PC-3 (cell line): Measurements from ENCODE around the gene TBC1D2. TPM values are rescaled to one million over a fixed set of nuclear protein-coding genes. Genes with fewer than 3 reads are reported as not detected.
A peak's percentile ranks its signal among the peaks of the same experiment; 100 is the strongest.
"Not testable (repeated sequence)": the region's sequence is repeated elsewhere in the genome, so short reads cannot be mapped to it uniquely, and the experiment has no call there.

Experiments
- ATAC-seq: fragments of 200-7000 bp; cut with Tn5 transposase; 2 replicates; pipeline ENCODE4 v1.9.1; 2020; ENCODE audit warnings: mild to moderate bottlenecking, moderate library complexity
- BruUV-seq: library from RNA; stranded (reverse); fragments of 400-500 nt; replicated peaks from 2 replicates; lab custom pipeline; 2021; lab: Mats Ljungman, UMichigan
- CTCF ChIA-PET: fragments of 300-600 bp; sonication (Branson Sonifier 250); formaldehyde crosslinking; loops from one replicate; lab custom pipeline; 2022; ENCODE audit warnings: antibody characterized with exemption; lab: Charles Lee
- POLR2A ChIA-PET: fragments of 300-600 bp; sonication (Branson Sonifier 250); formaldehyde crosslinking; loops from one replicate; lab custom pipeline; 2022; ENCODE audit warnings: antibody characterized with exemption; ENCODE audit not compliant: unreplicated experiment; lab: Charles Lee
- DNase-seq: peaks from one replicate; pipeline ENCODE4 v3.0.0-alpha.2; 2015
- H2AFZ ChIP-seq: fragments of 300-600 bp; sonication (generic); 2 replicates; pipeline ENCODE4 v1.6.0; 2016; ENCODE audit warnings: antibody characterized with exemption, low read length
- H3F3A ChIP-seq: fragments of 300-600 bp; sonication (generic); one replicate; pipeline ENCODE4 v1.6.0; 2017; ENCODE audit warnings: antibody characterized with exemption, low read length, control low read depth, mild to moderate bottlenecking; ENCODE audit not compliant: unreplicated experiment
- H3K27ac ChIP-seq: fragments of 300-600 bp; sonication (generic); 2 replicates; pipeline ENCODE4 v1.5.1; 2016; ENCODE audit warnings: mild to moderate bottlenecking, low read length
- H3K27me3 ChIP-seq: fragments of 300-600 bp; sonication (generic); 2 replicates; pipeline ENCODE4 v1.6.1; 2016; ENCODE audit warnings: low read length, mixed read lengths
- H3K36me3 ChIP-seq: fragments of 300-600 bp; sonication (generic); 2 replicates; pipeline ENCODE4 v1.6.1; 2016; ENCODE audit warnings: low read depth, mixed run types, low read length, mixed read lengths
- H3K4me1 ChIP-seq: fragments of 300-600 bp; sonication (generic); 2 replicates; pipeline ENCODE4 v1.5.1; 2016; ENCODE audit warnings: low read length; ENCODE audit not compliant: insufficient read depth
- H3K4me2 ChIP-seq: fragments of 300-600 bp; sonication (generic); 2 replicates; pipeline ENCODE4 v1.6.0; 2016; ENCODE audit warnings: low read length
- H3K4me3 ChIP-seq: fragments of 300-600 bp; sonication (generic); 2 replicates; pipeline ENCODE4 v1.5.1; 2016; ENCODE audit warnings: mild to moderate bottlenecking, low read length, mixed read lengths
- H3K79me2 ChIP-seq: fragments of 300-600 bp; sonication (generic); 2 replicates; pipeline ENCODE4 v1.6.1; 2017; ENCODE audit warnings: low read length, mixed read lengths
- H3K9ac ChIP-seq: fragments of 300-600 bp; sonication (generic); 2 replicates; pipeline ENCODE4 v1.6.0; 2016; ENCODE audit warnings: mild to moderate bottlenecking, low read length
- H3K9me2 ChIP-seq: fragments of 300-600 bp; sonication (generic); replicated peaks from 2 replicates; pipeline ENCODE4 v1.6.1; 2016; ENCODE audit warnings: mixed run types, low read length, mixed read lengths
- H3K9me3 ChIP-seq: fragments of 300-600 bp; sonication (generic); 2 replicates; pipeline ENCODE4 v1.6.1; 2016; ENCODE audit warnings: low read length, mixed read lengths
- H4K20me1 ChIP-seq: fragments of 300-600 bp; sonication (generic); 2 replicates; pipeline ENCODE4 v1.6.1; 2016; ENCODE audit warnings: low read length, mixed read lengths
- EZH2 ChIP-seq: fragments of 300-600 bp; sonication (generic); IDR thresholded peaks from one replicate; pipeline ENCODE4 v1.6.1; 2017; ENCODE audit warnings: antibody characterized with exemption, mild to moderate bottlenecking, low read length; ENCODE audit not compliant: unreplicated experiment
- EZH2phosphoT487 ChIP-seq: fragments of 300-600 bp; sonication (generic); IDR thresholded peaks from 2 replicates; pipeline ENCODE4 v1.6.1; 2018; ENCODE audit warnings: mild to moderate bottlenecking, antibody characterized with exemption, low read length, borderline replicate concordance
- intact Hi-C: fragments of 100-400 bp; cut with micrococcal nuclease; formaldehyde crosslinking; loops from 2 replicates; pipeline ENCODE4 v1.9.0; 2023
- total RNA-seq: library from RNA; depleted of rRNA; stranded (reverse); fragments of >200 nt; gene quantifications from 2 replicates; pipeline ENCODE4 v1.2.3, GENCODE V29; 2014
- TF ChIP-seq, protein P1 (sequence below): fragments of 300-600 bp; sonication (generic); conservative IDR thresholded peaks from 2 replicates; pipeline ENCODE4 v1.5.1; 2017; ENCODE audit warnings: antibody characterized with exemption, low read depth, mild to moderate bottlenecking, low read length

TBC1D2 gene
- total RNA-seq, 1 experiment from 2014 or later: 7.4 TPM

DNA sequence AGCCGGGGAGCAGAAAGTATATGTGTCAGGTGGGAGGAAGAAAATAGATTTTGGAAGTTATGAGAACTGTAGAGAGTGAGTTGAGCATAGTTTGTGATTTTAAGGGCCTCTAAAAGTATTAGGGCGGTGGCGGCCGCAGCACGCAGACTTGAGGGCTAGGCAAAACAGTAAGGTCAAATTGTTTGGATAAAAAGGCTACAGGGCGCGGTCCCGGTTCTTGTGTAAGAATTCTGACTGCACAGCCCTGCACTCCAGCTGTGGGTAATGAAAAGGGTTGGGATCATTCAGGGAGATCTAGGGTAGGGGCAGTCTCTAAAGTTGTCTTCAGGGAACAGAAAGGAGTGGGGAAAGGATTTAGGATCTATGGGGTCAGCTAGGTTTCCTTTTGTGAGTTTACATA lies 12.1 kb upstream of the TBC1D2 start:
- H3F3A ChIP-seq, POLR2A ChIA-PET, DNase-seq, H4K20me1 ChIP-seq, H3K27me3 ChIP-seq, H3K79me2 ChIP-seq, H2AFZ ChIP-seq, H3K9me2 ChIP-seq, H3K36me3 ChIP-seq, H3K4me1 ChIP-seq, CTCF ChIA-PET, intact Hi-C loops, H3K9me3 ChIP-seq, ATAC-seq, H3K27ac ChIP-seq, BruUV-seq, H3K4me2 ChIP-seq, H3K9ac ChIP-seq, H3K4me3 ChIP-seq: not testable (repeated sequence)

DNA sequence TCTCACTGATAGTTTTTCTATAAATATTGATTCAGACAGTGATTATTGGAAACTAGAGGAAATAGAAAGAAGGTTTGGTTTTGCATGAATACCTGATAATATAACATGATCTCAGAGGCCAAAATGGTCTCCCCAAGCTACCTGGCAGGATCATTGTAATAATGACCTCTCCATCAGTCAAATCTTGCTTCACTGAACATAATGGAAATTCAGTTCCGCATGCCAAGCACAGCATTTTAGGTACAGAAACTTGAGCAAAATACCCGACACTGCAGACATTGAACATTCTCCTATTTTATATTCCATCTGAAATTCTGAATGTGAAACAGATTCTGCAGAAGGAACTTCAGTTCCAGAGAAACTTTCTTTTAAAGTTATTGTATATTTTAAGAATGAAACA lies 9.1 kb upstream of the TBC1D2 start:
- Histone ChIP-seq H3K4me1 (no peaks in the 10 kb centered on the region), H4K20me1 (no peaks in the 10 kb centered on the region), H3K36me3 (no peaks in the 10 kb centered on the region), H3K27me3 (no peaks in the 10 kb centered on the region), H2AFZ (no peak overlapping the region), H3K4me3 (no peak overlapping the region), H3K27ac (no peak overlapping the region), H3K79me2 (no peaks in the 10 kb centered on the region), H3K9me2 (no peaks in the 10 kb centered on the region), H3K4me2 (no peak overlapping the region), H3K9me3 (no peaks in the 10 kb centered on the region), H3K9ac (no peak overlapping the region), H3F3A (no peaks in the 10 kb centered on the region)
- BruUV-seq: no TSS peak
- intact Hi-C loops: loop anchor here (5.0 kb wide), 1 partner anchor 72 kb away; the partner anchor contains the start of gene CORO2A
- ChIA-PET POLR2A (no interaction called here), CTCF (no interaction called here)
- TF ChIP-seq EZH2phosphoT487: no peak
- no peak for TF ChIP-seq EZH2
- TF ChIP-seq, protein P1, sequence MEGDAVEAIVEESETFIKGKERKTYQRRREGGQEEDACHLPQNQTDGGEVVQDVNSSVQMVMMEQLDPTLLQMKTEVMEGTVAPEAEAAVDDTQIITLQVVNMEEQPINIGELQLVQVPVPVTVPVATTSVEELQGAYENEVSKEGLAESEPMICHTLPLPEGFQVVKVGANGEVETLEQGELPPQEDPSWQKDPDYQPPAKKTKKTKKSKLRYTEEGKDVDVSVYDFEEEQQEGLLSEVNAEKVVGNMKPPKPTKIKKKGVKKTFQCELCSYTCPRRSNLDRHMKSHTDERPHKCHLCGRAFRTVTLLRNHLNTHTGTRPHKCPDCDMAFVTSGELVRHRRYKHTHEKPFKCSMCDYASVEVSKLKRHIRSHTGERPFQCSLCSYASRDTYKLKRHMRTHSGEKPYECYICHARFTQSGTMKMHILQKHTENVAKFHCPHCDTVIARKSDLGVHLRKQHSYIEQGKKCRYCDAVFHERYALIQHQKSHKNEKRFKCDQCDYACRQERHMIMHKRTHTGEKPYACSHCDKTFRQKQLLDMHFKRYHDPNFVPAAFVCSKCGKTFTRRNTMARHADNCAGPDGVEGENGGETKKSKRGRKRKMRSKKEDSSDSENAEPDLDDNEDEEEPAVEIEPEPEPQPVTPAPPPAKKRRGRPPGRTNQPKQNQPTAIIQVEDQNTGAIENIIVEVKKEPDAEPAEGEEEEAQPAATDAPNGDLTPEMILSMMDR: no peak
- no peak for DNase-seq
- no peak for ATAC-seq

DNA sequence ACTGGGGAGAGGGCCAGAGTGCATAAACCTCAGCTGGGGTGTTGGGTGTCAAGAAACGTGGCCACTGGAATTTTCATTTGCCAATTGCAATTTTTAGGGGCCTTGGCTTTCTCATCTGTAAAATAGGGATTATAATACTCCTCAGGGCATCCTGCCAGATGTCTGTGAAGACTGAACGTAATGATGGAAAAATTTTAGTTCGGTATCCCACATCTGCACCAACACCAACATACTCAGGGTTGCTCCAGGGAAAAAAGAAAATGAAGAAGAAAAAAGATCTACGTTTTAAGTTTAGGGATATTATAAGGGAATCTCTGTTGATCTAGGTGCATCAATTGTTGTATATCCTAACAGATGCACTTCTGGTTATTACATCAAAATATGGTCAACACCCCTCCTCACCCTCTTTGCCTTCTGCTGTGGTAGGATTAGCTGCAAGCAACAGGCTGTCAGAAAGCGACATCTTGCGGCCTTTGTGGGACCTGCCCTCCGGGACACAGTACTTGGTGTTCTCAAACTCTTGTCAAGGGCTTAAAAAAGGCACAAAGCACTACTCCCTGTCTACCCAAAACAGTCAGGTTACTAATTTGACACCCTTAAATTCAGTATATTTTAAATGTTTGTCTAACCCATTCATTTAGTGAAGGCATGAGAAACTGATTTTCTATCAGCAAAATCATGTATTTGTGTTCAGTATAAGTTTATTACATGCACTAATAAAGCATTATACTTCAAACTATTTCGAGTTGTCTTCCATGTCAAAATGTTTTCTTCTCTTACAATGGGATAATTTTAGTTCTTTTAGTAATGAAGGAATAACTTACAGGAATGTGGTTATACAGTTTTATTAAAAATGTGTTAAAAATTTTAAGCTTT lies 8.3 kb upstream of the TBC1D2 start:
- Histone ChIP-seq H3K79me2 (no peaks in the 10 kb centered on the region), H3K9ac (no peak overlapping the region), H3K4me3 (no peak overlapping the region), H3K4me2 (no peak overlapping the region), H3K4me1 (no peaks in the 10 kb centered on the region), H3K9me3 (no peaks in the 10 kb centered on the region), H2AFZ (no peak overlapping the region), H3F3A (no peaks in the 10 kb centered on the region), H4K20me1 (no peaks in the 10 kb centered on the region), H3K27me3 (no peaks in the 10 kb centered on the region), H3K9me2 (no peaks in the 10 kb centered on the region), H3K27ac (no peak overlapping the region), H3K36me3 (no peaks in the 10 kb centered on the region)
- DNase-seq (peak; percentile 79), ATAC-seq (peak; percentile 98)
- POLR2A ChIA-PET: no interaction called here
- intact Hi-C loops: loop anchor here (1.0 to 5.0 kb wide), 5 partner anchors 58 to 340 kb away; partner anchors contain the start of genes CORO2A and TRIM14
- CTCF ChIA-PET: interaction anchor here (1.0 kb wide), 1 partner anchor 59 kb away, joined by 5 read pairs; no protein-coding TSS in a partner anchor
- no peak for TF ChIP-seq EZH2phosphoT487
- TF ChIP-seq, protein P1: peak; percentile 88
- BruUV-seq: no TSS peak
